Measurements from ENCODE around the gene TFDP1.

DNA sequence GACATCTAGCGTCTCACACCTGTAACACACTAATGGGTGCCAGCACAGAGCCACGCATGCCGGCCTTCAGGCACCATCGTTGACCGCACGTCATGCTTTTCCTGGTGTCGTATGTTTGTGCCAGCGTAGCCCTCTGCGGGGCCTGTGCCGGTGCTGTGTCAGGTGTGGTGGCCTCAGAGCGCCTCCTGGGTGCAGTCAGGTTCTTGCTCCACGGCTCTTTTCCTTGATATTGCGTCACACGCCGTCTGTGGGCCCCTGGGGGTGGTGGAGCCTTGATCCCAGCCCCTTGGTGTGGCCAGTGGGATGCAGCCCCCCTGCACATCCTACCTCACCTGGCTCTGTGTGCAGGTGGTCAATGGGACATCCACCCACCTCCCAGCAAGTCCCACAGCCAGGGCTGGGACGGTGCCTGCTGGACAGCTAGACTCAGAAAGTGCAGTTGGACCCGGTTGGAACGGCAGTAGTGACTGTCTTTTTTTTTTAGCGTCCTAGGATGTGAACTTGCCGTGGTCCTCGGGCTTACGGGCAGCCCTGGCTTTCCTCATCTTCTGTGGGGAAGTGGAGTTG is 24.5 kb downstream of the TFDP1 start:
- TF ChIP-seq, protein P1, sequence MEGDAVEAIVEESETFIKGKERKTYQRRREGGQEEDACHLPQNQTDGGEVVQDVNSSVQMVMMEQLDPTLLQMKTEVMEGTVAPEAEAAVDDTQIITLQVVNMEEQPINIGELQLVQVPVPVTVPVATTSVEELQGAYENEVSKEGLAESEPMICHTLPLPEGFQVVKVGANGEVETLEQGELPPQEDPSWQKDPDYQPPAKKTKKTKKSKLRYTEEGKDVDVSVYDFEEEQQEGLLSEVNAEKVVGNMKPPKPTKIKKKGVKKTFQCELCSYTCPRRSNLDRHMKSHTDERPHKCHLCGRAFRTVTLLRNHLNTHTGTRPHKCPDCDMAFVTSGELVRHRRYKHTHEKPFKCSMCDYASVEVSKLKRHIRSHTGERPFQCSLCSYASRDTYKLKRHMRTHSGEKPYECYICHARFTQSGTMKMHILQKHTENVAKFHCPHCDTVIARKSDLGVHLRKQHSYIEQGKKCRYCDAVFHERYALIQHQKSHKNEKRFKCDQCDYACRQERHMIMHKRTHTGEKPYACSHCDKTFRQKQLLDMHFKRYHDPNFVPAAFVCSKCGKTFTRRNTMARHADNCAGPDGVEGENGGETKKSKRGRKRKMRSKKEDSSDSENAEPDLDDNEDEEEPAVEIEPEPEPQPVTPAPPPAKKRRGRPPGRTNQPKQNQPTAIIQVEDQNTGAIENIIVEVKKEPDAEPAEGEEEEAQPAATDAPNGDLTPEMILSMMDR (IDR thresholded peaks at IDR 0.05): no peak
- TF ChIP-seq POLR2A (IDR thresholded peaks at IDR 0.05): no peak
